EH (cell line): ENCODE results near the gene CCDC91.

Source experiments
- DNase-seq: peaks from one replicate; pipeline ENCODE4 v3.0.0-alpha.2; 2015; ENCODE audit warnings: low read depth

The CCDC91 gene

GRCh38 chr12:28536088-28536487 lies 345.8 kb downstream of the CCDC91 start:
- DNase-seq: peak; percentile 80

GRCh38 chr12:28537474-28537873 lies 347.2 kb downstream of the CCDC91 start:
- peak; percentile 11 for DNase-seq

GRCh38 chr12:28539691-28540323 lies 349.6 kb downstream of the CCDC91 start:
- peak; percentile 32 for DNase-seq

GRCh38 chr12:28540324-28540714 lies 350.1 kb downstream of the CCDC91 start:
- peak; percentile 11 for DNase-seq

- DNase-seq: no peak
Measured at GRCh38 chr12:28543021-28543890, 353.0 kb downstream of the CCDC91 start.

- peak; percentile 77 for DNase-seq
Measured at GRCh38 chr12:28550757-28551704, 360.8 kb downstream of the CCDC91 start.

- no peak for DNase-seq
Measured at GRCh38 chr12:28552251-28552970, 362.2 kb downstream of the CCDC91 start.

GRCh38 chr12:28555748-28556147 lies 365.5 kb downstream of the CCDC91 start:
- DNase-seq: no peak

GRCh38 chr12:28558250-28558649 lies 368.0 kb downstream of the CCDC91 start:
- DNase-seq: no peak

GRCh38 chr12:28563286-28563685 lies 373.0 kb downstream of the CCDC91 start:
- peak; percentile 15 for DNase-seq

GRCh38 chr12:28563936-28564335 lies 373.7 kb downstream of the CCDC91 start:
- peak; percentile 84 for DNase-seq

- peak; percentile 94 for DNase-seq
Measured at GRCh38 chr12:28568118-28568517, 377.9 kb downstream of the CCDC91 start.

- DNase-seq: peak; percentile 47
Measured at GRCh38 chr12:28568704-28569103, 378.4 kb downstream of the CCDC91 start.

GRCh38 chr12:28569698-28570411 lies 379.6 kb downstream of the CCDC91 start:
- DNase-seq: peak; percentile 91

- DNase-seq: no peak
Measured at GRCh38 chr12:28570811-28571210, 380.6 kb downstream of the CCDC91 start.

- no peak for DNase-seq
Measured at GRCh38 chr12:28574746-28575592, 384.7 kb downstream of the CCDC91 start.

GRCh38 chr12:28575593-28576205 lies 385.4 kb downstream of the CCDC91 start:
- no peak for DNase-seq

- DNase-seq: peak; percentile 60
Measured at GRCh38 chr12:28578361-28578760, 388.1 kb downstream of the CCDC91 start.

- DNase-seq: peak; percentile 74
Measured at GRCh38 chr12:28578833-28579252, 388.6 kb downstream of the CCDC91 start.
